ENCODE measurements around the gene ERGIC1.

Gene ERGIC1

GRCh38 chr5:172866802-172867748, 33.0 kb downstream of the ERGIC1 start:
- Histone ChIP-seq H4K20me1 (ENCODE audit: control insufficient read depth, insufficient read depth, low read depth, low read length) (peaks cover 3% of the 10 kb centered on the region), H3K4me3 (ENCODE audit: low read length) (no peak overlapping the region), H3F3A (ENCODE audit: control insufficient read depth, insufficient read depth) (no peaks in the 10 kb centered on the region), H3K9me2 (replicated peaks; ENCODE audit: control insufficient read depth, low read length) (no peaks in the 10 kb centered on the region), H3K27me3 (ENCODE audit: control insufficient read depth, low read length) (no peaks in the 10 kb centered on the region), H3K4me2 (ENCODE audit: low read length) (no peak overlapping the region), H3K27ac (ENCODE audit: low read depth, low read length) (no peak overlapping the region), H3K9me3 (ENCODE audit: control insufficient read depth, insufficient read depth, low read length) (no peaks in the 10 kb centered on the region), H3K79me2 (ENCODE audit: control insufficient read depth, low read length) (no peaks in the 10 kb centered on the region), H3K4me1 (ENCODE audit: control insufficient read depth, low read length) (no peaks in the 10 kb centered on the region), H3K36me3 (ENCODE audit: control insufficient read depth, low read length) (no peaks in the 10 kb centered on the region)
- TF ChIP-seq CTCF (IDR thresholded peaks at IDR 0.05; ENCODE audit: low read depth, low read length, poor library complexity, severe bottlenecking) (no peak), EZH2phosphoT487 (IDR thresholded peaks at IDR 0.05; ENCODE audit: borderline replicate concordance, low read length) (no peak)

GRCh38 chr5:172867761-172868435, 33.8 kb downstream of the ERGIC1 start:
- Histone ChIP-seq H3K4me3 (ENCODE audit: low read length) (no peak overlapping the region), H3F3A (ENCODE audit: control insufficient read depth, insufficient read depth) (no peaks in the 10 kb centered on the region), H3K27me3 (ENCODE audit: control insufficient read depth, low read length) (no peaks in the 10 kb centered on the region), H3K9me3 (ENCODE audit: control insufficient read depth, insufficient read depth, low read length) (no peaks in the 10 kb centered on the region), H3K9me2 (replicated peaks; ENCODE audit: control insufficient read depth, low read length) (no peaks in the 10 kb centered on the region), H3K4me1 (ENCODE audit: control insufficient read depth, low read length) (peaks cover under 1% of the 10 kb centered on the region), H3K36me3 (ENCODE audit: control insufficient read depth, low read length) (no peaks in the 10 kb centered on the region), H3K79me2 (ENCODE audit: control insufficient read depth, low read length) (no peaks in the 10 kb centered on the region), H3K27ac (ENCODE audit: low read depth, low read length) (no peak overlapping the region), H4K20me1 (ENCODE audit: control insufficient read depth, insufficient read depth, low read depth, low read length) (peaks cover 3% of the 10 kb centered on the region), H3K4me2 (ENCODE audit: low read length) (no peak overlapping the region)
- TF ChIP-seq CTCF (IDR thresholded peaks at IDR 0.05; ENCODE audit: low read depth, low read length, poor library complexity, severe bottlenecking) (no peak), EZH2phosphoT487 (IDR thresholded peaks at IDR 0.05; ENCODE audit: borderline replicate concordance, low read length) (no peak)

GRCh38 chr5:172868436-172868923, 34.4 kb downstream of the ERGIC1 start:
- Histone ChIP-seq H3K36me3 (ENCODE audit: control insufficient read depth, low read length) (no peaks in the 10 kb centered on the region), H3K27ac (ENCODE audit: low read depth, low read length) (no peak overlapping the region), H3K9me2 (replicated peaks; ENCODE audit: control insufficient read depth, low read length) (no peaks in the 10 kb centered on the region), H3K9me3 (ENCODE audit: control insufficient read depth, insufficient read depth, low read length) (no peaks in the 10 kb centered on the region), H3F3A (ENCODE audit: control insufficient read depth, insufficient read depth) (no peaks in the 10 kb centered on the region), H3K27me3 (ENCODE audit: control insufficient read depth, low read length) (no peaks in the 10 kb centered on the region), H3K4me3 (ENCODE audit: low read length) (no peak overlapping the region), H3K79me2 (ENCODE audit: control insufficient read depth, low read length) (no peaks in the 10 kb centered on the region), H3K4me1 (ENCODE audit: control insufficient read depth, low read length) (peaks cover 6% of the 10 kb centered on the region), H4K20me1 (ENCODE audit: control insufficient read depth, insufficient read depth, low read depth, low read length) (peaks cover 3% of the 10 kb centered on the region), H3K4me2 (ENCODE audit: low read length) (no peak overlapping the region)
- TF ChIP-seq EZH2phosphoT487 (IDR thresholded peaks at IDR 0.05; ENCODE audit: borderline replicate concordance, low read length) (no peak), CTCF (IDR thresholded peaks at IDR 0.05; ENCODE audit: low read depth, low read length, poor library complexity, severe bottlenecking) (no peak)
